HG02840 (cell line): ENCODE data around the gene XPR1.
"Not testable (repeated sequence)": the region's sequence is repeated elsewhere in the genome, so short reads cannot be mapped to it uniquely, and the experiment has no call there.

Source experiments
- ATAC-seq: cut with Tn5 transposase; IDR thresholded peaks from one replicate; pipeline ENCODE4 v1.9.1; 2021; ENCODE audit warnings: mild to moderate bottlenecking, moderate library complexity, moderate number of reproducible peaks; ENCODE audit not compliant: unreplicated experiment, low FRiP score

XPR1 gene

DNA sequence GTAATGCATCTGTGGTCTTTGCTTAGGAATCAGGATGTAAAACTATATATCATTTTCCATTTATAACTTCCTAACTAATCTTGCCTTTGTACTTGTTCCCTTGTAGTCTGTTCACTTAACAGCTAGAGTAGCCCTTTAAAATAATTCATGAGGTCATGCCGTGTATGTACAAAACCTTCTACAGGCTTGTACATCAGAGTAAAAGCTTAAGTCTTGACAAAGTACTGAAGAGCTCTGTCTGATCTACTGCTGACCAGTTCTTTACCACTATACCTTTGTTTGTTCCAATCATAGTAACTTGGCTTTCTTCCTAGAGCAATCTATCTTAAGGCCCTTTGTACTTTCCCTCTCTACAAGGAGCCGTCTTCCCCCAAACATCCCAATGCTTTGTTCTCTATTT lies 190.1 kb downstream of the XPR1 start:
- ATAC-seq: no peak

DNA sequence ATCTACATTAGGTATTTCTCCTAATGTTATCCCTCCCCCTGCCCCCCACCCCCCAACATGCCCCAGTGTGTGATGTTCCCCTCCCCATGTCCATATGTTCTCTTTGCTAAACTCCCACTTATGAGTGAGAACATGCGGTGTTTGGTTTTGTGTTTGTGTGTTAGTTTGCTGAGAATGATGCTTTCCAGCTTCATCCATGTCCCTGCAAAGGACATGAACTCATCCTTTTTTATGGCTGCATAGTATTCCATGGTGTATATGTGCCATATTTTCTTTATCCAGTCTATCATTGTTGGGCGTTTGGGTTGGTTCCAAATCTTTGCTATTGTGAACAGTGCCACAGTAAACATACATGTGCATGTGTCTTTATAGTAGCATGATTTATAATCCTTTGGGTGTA lies 199.7 kb downstream of the XPR1 start:
- ATAC-seq: not testable (repeated sequence)

DNA sequence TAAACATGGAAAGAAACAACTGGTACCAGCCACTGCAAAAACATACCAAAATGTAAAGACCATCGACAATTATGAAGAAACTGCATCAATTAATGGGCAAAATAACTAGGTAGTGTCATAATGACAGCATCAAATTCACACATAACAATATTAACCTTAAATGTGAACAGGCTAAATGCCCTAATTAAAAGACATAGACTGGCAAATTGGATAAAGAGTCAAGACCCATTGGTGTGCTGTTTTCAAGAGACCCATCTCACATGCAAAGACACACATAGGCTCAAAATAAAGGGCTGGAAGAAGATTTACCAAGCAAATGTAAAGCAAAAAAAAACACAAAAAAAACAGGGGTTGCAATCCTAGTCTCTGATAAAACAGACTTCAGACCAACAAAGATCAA lies 201.4 kb downstream of the XPR1 start:
- ATAC-seq: not testable (repeated sequence)

DNA sequence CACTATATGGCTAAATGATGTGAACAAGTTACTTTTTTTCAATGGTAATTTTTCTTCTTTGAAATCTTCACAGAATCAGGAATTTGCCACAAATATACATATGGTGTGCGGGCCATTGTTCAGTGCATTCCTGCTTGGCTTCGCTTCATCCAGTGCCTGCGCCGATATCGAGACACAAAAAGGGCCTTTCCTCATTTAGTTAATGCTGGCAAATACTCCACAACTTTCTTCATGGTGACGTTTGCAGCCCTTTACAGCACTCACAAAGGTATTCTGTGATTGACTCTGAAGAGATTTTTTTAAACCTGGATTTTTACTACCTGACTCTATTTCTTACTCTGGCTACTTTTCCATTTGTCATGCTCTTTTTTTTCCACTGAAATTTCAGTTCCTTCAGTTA lies 204.6 kb downstream of the XPR1 start:
- no peak for ATAC-seq

DNA sequence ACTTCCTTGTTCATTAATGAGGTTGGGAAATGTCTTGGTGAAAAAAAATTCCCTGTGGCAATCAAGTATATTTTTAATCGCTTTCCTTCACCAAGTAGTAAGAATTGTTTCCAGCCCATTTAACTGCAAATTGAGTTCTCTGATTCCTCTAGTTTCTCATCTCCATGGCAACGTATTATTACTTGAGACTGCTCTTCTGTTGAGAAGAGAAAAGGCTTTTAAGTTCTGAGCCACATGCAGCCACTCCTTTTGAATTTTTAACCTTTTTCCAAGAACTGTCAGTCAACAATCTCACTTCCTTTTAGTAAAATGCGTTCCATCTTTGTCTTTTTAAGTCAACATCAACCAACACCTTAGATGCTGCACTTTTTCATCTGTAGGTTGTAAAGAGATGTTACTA lies 205.2 kb downstream of the XPR1 start:
- ATAC-seq: no peak

DNA sequence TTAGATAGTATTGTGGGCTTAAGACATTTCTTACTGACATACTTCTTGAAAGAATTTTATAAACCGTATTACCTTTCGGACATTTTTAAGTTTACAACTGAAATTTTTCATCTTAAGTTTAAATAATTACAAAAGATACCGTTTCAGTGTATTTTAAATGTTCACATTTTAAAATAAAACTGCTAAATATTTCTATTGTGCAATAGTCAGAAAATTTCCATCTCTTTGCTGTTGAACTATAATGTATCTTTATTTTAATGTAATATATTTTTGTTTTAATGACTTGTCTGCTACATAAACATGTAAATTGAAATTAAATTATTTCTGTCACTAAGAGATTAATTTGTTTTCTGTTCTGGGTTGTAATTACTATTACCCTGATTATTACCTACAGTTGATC lies 206.7 kb downstream of the XPR1 start:
- no peak for ATAC-seq

DNA sequence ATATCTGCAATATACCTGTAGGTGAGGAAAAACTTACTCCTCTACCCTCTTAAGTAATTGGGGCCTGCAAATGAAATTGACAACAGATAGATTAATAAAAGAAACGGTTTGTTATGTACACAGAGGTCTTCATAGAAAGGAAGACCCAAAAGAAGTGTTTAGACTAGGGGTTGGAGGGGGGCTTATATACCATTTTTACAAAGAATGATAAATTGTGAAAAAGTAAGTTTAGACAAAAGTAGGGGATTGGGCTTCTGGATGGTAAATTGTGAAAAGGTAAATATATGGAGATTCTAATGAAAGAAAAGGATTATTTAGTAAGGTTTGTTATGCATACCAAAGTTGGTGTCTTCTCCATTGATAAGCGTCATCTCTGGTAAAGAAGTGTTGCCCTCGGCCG lies 207.7 kb downstream of the XPR1 start:
- ATAC-seq: no peak

DNA sequence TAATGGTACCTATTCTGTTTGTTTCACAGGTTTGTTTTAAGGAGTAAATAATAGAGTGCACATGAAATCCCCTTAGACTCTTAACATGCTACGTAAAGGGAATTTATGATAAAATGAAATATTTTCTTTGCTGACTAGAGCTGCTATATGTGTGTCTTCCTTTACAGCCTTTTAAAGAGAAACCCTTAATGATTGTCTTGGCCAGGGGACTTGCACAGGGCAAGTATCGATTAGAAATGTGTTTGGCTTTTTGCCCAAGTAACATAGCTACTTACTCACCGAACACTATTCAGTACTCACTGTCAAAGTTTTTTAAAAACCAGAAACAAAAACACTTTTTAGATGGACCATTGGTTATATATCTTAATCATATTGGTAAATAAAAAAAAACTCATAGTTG lies 209.6 kb downstream of the XPR1 start:
- no peak for ATAC-seq

DNA sequence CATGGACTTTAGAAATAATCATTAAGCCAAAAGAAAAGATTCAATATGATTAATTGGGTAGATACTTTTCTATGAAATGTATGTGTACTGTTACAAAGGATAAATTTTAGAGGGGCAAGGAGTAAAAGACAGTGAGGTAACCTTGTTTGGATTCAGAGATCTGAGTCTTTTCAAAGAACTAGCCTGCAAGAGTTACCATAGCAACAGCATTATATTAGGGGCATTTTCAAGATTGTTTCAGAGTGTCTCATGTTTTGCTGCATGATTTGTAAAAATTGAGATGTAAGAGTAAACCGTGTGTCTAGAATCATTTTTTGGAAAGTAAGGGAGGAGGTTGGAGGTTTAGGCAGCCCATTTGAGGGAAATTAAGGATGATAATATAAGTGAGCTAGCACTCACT lies 210.2 kb downstream of the XPR1 start:
- no peak for ATAC-seq

DNA sequence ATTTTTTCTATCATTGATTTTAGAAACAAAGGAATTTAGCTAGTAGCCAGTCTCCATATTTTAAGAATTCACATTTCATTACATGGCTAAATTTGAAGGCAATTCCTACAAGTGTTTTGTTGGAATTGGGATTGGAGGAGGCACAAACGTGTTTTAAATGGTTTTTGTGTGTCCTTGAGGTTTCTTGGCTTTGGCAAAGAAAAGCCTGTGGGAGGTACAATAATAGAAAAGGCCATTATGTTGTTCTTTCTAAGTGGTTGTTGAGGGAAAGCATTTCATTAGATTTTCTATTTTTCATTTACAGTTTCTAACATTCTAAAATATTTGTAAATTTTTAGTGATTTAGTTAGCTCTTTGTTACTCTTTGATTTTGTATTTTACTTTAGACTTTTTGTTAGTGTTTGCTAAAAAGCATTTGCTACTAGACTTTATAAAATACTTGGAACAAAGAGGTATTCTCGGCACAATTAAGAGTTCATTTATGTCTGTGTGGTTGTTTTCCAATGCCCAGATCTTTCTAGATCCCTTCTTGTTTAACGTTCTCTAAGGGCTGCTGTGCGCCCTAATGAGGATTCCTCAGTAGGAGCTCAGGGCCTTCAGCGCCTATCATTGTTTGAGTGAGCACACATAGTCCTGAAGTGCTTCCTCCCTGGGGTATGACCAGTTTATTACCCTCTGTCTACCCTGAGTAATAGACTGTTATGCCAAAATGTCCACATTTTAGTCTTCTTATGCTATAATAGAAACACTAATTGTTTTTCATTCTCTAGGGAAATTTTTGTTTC lies 210.9 kb downstream of the XPR1 start:
- no peak for ATAC-seq

DNA sequence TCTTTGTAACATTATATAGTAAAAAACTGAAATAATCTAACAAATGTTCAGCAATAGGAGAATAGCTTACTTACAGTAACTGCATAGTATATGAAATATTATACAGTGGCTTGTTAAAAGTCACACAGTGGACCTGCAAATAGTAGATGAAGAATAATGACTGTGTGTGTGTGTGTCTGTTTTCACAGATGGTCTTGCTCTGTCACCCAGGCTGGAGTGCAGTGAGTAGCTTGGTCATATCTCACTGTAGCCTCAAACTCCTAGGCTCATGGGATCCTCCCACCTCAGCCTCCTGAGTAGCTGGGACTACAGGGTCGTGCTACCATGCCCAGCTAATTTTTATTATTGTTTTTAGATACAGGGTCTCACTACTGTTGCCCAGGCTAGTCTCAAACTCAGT lies 213.5 kb downstream of the XPR1 start:
- no peak for ATAC-seq

DNA sequence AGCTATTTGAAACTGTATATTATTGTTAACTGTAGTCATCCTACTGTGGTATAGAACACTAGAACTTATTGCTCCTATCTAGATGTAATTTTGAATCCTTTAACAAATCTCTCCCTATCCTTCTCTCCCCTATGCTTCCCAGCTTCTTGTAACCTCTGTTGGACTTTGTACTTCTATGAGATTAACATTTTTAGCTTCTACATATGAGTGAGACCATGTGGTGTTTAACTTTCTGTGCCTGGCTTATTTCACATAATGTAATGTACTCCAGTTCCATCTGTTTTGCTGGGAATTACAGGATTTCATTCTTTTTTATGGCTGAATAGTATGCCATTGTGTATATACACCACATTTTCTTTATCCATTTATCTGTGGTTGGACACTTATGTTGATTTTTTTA lies 216.4 kb downstream of the XPR1 start:
- ATAC-seq: no peak

DNA sequence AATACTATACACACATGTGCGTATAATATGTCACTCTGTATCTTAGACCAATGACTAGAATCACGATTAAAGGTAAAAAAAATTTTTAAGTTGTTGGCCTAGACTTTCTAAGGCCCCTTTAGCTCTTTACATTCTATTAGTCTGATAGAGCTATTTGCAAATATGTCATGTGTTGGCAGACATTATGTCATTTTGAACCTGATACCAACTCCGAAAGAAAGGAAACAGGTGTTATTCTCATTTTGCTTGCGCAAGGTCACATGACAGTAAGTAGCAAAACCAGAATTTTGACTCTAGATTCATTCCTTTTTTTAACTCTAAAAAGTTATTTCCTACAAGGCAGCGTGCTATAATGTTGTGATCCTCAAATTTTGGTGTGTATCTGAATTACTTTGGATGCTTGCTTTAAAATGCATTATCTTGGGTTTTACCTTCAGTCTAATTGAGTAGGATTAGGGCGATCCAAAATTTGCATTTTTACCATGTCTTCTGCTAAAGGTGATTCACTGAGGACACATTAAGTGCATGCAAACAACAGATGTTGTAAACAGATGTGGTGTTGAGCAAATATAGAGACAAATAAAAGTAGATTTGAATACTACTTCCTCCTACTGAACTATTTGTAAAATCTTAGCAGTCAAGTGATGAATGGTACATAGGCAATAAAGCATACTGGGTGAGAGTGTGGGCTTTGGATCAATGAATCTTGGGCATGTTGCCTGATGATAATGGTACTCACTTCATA lies 217.4 kb downstream of the XPR1 start:
- peak; percentile 74 for ATAC-seq

DNA sequence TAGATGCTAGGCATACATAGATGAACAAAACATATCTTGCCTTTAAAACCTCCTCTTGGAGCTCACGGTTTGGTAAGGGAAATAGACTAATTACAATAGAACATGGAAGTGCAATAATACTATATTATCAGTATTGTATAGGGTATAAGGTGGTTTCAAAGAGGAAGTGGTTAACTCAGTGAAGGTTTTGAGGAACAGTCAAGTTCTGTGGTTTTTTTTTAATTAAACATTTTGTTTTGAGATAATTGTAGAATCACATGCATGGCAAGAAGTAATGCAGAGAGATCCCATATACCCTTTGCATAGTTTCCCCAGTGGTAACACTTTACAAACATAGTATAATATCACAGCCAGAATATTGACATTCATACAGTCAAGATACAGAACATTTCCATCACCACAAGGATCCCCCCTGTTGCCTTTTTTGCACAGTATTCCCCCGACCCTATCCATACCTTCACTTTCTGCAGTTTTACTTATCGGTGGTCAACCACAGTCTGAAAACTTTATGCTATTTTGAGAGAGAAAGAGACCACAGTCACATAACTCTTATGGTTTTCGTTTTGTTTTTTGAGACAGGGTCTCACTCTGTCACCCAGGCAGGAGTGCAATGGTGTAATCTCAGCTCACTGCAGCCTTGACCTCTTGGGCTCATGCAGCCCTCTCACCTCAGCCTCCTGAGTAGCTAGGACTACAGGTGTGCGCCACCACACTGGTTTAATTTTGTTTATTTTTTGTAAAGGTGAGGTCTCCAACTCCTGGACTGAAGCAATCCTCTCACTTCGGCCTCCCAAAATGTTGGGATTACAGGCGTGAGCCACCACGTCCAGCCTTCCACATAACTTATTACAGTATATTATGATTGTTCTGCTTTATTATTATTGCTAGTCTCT lies 220.4 kb downstream of the XPR1 start:
- no peak for ATAC-seq

DNA sequence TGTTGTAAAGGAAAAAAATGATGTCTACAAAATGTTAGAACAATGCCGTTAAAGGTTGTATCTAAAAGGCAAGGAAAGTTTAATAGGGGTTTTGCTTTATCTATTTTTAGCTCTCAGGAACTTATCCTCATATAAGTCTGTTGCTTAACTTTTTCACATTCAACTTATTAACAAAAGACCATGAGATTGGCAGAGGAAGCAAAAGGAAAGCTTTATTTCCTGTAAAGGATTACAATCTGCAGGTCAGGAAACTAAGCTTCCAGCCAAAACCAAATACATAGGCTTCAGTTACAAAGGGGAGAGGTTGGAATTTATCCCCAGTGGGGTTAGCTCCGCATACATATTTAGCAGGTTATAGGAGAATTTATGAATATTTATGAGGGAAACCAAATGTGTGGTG lies 222.2 kb downstream of the XPR1 start:
- ATAC-seq: no peak

DNA sequence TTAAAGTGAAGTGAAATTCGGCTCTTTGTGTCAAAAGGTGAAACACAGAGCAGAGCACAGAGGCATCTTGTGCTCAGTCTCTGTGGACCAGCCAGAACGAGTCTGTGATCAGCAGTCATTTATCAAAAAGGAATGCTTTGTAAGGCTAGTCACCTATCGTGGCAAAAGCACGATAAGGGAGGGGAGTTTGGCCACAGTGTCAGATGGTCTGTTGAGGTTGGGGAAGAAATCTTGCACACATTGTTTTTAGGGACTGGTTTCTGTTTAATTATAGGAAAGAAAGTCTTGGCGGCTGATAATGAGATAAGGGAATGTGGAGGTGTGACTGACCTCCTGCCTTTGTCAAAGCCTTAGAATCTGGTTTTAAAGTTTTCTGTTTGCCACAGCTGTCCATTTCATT lies 222.6 kb downstream of the XPR1 start:
- no peak for ATAC-seq

DNA sequence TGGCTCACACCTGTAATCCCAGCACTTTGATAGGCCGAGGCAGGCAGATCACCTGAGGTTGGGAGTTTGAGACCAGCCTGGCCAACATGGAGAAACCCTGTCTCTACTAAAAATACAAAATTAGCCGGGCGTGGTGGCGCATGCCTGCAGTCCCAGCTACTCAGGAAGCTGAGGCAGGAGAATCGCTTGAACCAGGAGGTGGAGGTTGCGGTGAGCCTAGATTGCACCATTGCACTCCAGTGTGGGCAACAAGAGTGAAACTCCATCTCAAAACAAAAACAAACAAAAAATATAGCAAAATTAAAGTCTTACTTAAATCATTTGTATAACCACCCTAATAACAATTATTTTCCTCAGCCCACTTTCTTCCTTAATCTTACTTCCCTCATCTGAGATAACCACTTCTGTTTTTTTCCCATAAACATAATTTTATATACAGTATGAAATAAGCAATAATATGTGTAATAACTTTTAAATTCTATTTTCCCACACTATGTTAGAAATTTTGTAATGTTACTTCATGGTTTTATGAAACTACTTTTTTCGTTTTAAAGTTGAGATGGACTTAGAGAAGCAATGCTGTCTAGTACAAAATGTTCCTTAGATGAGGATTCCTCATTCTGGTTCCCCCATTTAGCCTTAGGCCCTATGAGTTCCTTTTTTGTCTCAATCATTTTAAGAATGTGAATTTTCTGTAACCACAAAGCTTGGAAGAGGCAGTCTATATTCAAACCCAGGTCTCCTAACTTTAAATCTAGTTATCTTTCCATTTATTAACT lies 226.3 kb downstream of the XPR1 start:
- ATAC-seq: not testable (repeated sequence)

DNA sequence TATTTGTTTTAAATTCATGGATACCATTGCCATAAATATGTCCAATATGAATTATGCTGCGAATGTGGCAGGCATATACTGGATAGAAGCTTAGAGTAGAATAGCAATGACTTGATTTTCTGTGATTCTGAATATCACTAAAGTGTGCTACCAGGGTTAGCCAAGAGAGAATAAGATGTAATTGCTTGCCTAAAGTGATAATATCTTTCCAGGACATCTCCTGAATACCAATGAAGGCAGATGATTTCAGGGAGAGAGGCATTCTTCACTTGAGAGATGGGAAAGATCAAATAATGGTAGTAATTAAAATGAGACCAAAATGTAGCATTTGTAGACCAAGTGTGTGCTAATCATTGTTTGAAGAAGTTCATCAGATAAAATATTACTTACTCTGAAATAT lies 227.5 kb downstream of the XPR1 start:
- ATAC-seq: no peak

DNA sequence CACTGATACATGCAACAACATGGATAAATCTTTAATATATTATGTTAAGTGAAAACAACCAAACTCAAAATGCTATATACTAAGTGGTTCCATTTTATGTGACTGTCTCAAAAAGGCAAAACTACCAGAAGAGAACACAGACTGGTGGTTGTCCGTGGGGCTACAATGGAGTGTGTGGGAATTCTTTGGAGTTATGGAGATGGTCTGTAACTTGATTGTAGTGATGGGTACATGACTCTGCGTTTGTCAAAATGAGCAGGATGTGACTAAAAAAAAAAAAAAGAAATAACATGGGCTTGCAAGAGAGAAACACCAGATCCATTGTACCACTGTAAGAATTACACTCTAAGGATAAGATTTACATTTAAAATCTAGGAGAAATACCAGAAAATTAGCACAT lies 228.7 kb downstream of the XPR1 start:
- no peak for ATAC-seq

DNA sequence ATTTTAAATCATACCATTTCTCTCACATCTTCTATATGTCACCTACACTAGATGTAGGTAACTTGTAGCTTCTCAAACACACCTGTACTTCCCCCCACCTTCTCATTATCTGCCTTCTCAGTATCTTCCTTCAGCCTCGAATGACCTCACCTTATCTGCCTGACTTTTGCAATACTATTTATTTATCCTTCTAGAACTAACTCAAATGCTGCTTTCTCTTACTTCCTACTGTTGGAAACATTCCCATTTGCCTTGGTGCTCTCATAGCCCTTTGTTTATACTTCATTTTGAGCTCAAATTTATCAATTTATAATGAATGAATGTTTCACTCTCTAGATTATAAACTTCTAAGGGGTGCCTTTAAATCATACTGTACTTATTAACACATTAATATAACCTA lies 230.5 kb downstream of the XPR1 start:
- ATAC-seq: no peak
